HG02840 (cell line): ENCODE data around the gene REG3A.

Experiments
- ATAC-seq: cut with Tn5 transposase; IDR thresholded peaks from one replicate; pipeline ENCODE4 v1.9.1; 2021; ENCODE audit warnings: mild to moderate bottlenecking, moderate library complexity, moderate number of reproducible peaks; ENCODE audit not compliant: unreplicated experiment, low FRiP score

REG3A gene

DNA sequence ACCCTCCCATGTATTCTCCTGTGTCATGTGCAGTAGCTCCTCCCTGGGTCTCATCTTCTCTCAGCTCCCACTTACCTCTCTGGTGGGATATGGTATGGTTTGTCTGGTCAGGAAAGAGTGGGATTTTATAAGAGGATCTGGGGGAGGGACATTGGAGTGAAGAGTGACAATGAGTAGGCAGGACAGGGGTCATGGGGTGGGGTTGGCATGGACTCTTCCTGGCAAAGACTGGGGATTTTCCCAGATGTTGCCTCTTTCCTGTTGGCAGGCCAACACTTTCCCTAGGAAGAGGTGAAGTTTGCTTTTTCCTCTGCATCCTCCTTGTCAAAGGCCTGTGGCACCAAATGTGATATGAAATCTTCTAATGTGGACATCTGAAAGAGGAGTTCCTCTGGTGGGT is at the start of gene REG3A:
REG3A (minus strand) TSS at position 101 of the 400 bp plus-strand sequence. CDS start 348 bp downstream, outside the sequence.
- no peak for ATAC-seq

- ATAC-seq = no peak
These were observed 41.2 kb upstream of the REG3A start for GRCh38 chr2:79200762-79201161.

GRCh38 chr2:79191816-79192215 is 32.3 kb upstream of the REG3A start:
- ATAC-seq = no peak

- no peak for ATAC-seq
These were observed 31.5 kb upstream of the REG3A start for GRCh38 chr2:79191081-79191480.

GRCh38 chr2:79189465-79189864 is 29.9 kb upstream of the REG3A start:
- no peak for ATAC-seq

GRCh38 chr2:79181617-79182016 is 22.1 kb upstream of the REG3A start:
- no peak for ATAC-seq

- ATAC-seq = no peak
These were observed 20.5 kb upstream of the REG3A start for GRCh38 chr2:79180092-79180491.

GRCh38 chr2:79179036-79179435 is 19.5 kb upstream of the REG3A start:
- no peak for ATAC-seq

DNA sequence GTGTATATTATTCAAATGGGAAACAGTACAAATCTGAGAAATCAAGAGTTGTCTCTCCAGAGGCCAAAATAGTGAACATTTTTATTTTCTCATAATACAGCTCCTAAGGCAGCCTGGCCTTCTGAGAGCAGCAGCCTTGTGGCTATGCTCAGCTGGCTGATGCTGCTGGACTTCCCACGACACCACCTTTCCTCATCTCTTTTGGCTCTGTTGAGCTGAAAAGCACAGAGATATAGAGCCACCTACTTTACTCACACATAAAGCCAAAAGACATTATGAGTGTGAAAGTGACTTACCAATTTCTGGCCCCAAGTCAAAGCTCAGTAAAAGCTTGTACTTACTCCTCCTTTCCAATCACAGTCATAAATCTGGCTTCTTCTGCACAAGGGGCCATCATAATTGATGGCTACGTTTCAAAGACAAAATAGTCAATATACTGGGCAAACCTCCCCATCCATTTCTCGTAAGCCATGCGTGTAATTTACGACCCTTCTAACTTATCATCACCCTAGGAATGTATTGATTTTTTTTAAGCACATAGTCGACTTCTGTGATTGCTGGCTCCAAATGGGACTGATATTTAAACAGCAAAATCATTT is 18.6 kb upstream of the REG3A start:
- ATAC-seq = no peak

GRCh38 chr2:79171348-79171958 is 11.9 kb upstream of the REG3A start:
- no peak for ATAC-seq

DNA sequence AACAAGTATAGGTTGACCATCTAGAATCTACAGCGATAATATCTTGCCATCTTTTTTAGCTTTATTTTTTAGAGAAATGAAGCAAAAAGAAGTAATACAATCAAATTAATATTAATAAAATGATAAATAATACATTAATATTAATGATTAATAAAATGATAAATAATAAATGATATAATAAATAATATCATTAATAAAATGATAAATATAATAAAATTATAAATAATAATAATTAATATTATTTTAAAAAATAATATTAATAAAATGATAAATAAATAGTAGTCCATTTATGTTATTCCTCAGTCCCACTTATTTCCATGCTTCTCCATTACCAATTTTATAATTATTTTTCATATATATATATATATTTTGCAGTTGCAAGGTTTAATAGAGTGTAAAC is 3.2 kb upstream of the REG3A start:
- no peak for ATAC-seq

DNA sequence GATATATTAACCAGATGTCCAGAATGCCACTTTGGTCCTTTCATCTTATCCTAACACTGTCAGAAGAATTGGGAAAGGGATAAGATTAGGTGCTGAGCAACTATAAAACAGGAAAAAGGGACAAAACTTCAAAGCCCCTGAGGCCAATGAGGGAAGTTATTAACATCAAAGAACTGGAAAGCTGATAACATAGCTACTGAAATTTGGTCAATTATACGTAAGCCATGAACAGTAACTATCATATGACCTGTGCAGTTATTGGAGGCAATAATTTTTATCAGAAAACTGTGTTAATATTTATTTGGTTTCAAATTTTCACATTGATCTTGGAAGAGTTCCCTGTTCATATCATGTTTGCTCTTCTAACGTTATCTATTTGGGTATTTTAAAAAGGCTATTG is 2.6 kb upstream of the REG3A start:
- ATAC-seq = no peak

DNA sequence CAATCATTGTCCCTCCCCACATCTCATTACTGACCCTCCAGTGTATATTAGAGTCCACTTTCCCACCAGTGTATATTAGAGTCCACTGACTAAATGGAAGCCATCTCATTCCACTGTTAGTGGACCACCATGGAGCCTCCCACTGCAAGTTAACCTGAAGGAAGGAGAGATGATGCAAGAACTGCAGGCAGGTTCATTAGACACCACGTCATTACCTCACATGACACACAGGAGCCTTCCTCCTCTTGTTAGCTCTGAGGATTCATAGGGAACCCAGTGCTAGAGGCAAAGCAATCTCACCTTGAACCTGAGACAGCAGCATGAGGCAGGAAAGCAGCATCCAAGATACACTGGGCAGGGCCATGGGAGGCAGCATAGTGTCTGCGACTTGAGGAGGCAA is 523 bp downstream of the REG3A start:
- ATAC-seq = no peak

DNA sequence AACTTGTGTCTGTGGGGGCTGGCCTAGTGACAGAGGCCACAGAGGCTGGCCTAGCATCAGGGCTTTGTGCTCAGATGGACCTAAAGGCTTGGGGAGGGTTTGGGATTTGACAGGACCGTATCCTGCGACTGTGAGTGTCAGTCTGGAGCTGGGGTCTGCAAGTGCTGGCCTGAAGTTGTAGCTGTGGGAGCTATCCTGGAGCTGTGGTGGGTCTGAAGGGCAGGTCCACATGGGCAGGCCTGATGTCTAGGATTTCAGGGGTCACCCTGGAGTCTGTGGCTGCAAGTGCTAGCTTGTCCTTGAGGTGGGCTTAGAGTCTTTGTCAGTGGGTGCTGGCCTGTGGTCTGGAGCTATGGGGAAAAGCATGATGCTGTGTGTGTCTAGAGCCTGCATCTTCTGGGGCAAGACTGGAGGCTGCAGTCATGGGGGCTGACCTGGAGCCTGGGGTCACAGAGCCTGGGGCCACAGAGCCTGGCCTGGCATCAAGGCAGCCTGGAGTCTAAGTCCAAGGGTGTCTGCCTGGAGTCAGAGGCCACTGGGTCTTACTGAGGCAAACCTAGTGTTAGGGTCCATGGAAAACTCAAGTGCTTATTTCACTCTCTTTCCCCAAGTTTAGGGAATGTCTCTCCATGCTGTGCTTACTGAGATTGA is 3.6 kb downstream of the REG3A start:
- no peak for ATAC-seq

DNA sequence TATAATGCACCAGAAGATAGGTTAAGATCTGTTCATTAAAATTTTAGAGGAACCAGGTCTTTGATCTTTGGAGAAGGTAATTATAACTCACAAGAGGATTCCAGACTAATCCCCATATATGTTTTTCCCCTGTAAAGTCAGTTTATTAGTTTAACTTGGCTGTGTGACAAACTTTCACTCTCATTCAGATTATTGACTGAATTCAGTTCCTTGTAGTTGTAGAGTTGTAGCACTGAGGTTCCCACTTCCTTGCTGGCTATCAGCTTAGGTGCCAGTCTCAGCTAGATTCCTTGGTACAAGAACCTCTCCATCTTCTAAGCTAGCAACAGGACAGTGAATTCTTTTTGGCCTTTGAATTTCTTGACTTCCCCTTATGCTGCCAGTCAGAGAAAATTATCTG is 20.1 kb downstream of the REG3A start:
- no peak for ATAC-seq

DNA sequence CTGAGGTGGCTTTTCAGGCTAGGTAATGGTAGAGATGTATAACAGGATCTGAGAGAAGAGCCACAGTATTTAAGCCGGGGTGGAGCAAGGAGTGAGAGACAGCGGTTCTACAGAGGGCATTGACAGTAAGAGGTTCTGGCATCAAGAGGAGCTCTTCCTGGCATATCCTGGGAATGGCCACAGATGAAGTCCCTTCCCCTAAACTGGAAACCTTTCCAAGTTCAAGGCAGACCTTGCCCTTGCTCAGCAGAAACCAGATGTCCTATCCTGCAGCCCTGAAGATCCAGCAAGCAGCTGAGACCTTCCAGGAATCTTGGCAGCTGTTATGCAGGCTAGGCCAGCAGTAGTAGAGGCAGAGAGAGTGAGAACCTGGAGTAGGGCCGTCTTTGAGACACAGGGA is 21.2 kb downstream of the REG3A start:
- no peak for ATAC-seq

DNA sequence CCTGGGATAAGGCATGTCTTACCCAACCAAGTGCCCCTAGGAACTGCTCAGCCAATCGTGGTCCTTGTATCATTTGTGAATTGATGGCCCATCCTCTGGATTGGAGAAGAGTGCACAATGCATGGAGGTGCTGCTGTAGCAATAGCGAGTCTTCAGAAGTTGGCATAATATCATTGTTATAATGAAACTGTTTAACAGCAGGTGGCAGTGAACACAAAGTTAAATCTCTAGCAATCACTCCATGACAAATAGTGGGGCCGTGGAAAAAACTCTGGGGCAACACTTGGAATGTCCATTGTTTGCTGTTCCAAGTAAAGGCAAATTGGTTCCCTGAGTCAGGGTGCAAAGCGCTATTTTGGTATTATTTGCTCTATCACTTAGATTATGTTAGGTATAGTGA is 27.9 kb downstream of the REG3A start:
- ATAC-seq = no peak

- no peak for ATAC-seq
These were observed 29.7 kb downstream of the REG3A start for GRCh38 chr2:79129804-79130203.

DNA sequence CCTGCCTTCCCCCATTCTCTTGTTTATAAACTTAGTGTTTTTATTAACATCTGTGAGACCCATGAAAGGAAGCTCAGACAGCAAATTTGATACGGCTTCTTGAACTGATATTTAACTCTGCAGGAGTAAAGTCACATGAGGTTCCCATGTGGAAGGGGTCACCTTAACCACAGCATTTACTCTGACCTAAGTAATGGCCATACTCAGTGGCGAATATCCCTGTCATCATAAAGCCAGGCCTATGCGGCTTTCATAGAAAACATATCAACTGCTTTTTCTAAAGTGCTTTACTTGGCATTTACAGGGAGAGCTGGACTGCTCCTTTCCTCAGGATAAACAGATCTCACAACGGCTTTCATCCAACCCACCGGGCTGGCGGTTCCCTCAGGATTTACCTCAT is 30.3 kb downstream of the REG3A start:
- no peak for ATAC-seq

GRCh38 chr2:79128406-79128805 is 31.1 kb downstream of the REG3A start:
- no peak for ATAC-seq

DNA sequence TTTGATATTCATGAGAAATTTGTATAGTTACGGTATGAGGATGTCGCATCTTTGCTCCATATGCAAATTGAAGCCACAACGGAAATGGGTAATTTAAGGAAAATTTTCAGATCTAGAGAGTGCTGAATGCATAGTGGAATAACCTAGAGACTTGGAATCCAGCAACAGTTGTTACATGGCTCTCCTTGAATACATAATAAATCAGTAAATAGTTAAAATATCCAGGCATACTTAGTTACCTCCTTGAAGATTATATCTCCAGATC is 33.9 kb downstream of the REG3A start:
- ATAC-seq = no peak
